ENCODE measurements around the gene HYAL2.

HYAL2 gene

DNA sequence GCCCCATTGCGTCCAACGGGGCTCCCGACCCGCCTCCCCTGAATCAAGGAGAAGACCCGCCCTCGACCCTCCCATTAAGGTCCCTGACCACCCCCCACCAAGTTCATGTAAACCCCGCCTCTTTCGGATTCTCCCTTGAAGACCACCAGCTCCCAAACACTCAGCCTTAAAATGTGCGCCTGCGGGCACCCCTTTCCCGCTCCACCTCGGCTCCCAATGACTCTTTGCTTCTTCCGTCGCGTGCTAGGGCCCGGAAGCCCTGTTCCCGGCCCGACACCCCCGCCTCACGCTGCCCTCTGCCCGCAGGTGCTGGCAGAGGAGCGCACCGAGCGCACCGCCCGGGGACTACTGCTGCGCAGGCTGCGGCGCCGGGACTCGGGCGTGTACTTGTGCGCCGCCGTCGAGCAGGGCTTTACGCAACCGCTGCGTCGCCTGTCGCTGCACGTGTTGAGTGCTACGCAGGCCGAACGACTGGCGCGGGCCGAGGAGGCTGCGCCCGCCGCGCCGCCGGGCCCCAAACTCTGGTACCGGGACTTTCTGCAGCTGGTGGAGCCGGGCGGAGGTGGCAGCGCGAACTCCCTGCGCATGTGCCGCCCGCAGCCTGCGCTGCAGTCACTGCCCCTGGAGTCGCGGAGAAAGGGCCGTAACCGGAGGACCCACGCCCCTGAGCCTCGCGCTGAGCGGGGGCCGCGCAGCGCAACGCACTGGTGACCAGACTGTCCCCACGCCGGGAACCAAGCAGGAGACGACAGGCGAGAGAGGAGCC lies 46.4 kb downstream of the HYAL2 start:
- no peak overlapping the region for H3K18ac ChIP-seq (ENCODE audit: low read length)

DNA sequence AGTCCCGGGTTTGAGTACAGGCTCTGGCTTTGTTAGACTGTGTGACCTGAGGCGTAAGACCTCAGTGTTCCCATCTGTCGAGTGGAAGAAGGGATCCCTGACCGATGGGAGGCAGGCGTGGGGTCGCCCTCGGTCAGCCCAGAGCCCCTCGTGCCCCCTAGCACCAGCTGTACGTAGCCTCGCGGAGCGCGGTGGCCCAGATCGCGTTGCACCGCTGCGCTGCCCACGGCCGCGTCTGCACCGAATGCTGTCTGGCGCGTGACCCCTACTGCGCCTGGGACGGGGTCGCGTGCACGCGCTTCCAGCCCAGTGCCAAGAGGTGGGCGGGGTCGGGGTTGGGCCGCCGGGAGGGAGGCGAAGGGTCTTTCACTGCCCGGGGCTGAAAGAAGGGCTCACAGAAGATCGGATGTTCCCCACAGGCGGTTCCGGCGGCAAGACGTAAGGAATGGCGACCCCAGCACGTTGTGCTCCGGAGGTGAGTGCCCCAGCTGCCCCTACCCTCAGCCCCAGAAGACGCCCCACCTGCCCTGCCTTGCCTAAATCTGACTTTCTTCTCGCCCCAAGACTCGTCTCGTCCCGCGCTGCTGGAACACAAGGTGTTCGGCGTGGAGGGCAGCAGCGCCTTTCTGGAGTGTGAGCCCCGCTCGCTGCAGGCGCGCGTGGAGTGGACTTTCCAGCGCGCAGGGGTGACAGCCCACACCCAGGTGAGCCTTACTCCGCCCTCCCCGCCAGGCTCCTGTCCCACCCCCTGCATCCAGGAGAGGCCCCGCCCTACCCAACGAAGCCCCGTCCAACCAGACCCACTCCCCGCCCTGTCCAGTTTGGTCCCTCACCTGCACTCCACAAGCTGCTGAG lies 47.2 kb downstream of the HYAL2 start:
- no CpG with 5 or more reads among the region's 65 CpGs for WGBS (ENCODE audit: extremely low coverage, insufficient coverage, low lambda C conversion rate)
- Histone ChIP-seq H3K9ac (ENCODE audit: low read length) (peak overlapping the region; percentile 9), H3K23ac (ENCODE audit: low read length) (no peak overlapping the region), H3K27me3 (ENCODE audit: insufficient read depth, low read length, poor library complexity) (peaks cover 11% of the 10 kb centered on the region), H2BK120ac (ENCODE audit: low read depth, low read length) (no peak overlapping the region), H2BK15ac (replicated peaks; ENCODE audit: low read depth) (no peak overlapping the region), H4K5ac (ENCODE audit: low read length) (no peak overlapping the region), H3K18ac (ENCODE audit: low read length) (no peak overlapping the region), H3K4me3 (ENCODE audit: low read length) (no peak overlapping the region), H3K79me1 (ENCODE audit: low read length) (no peaks in the 10 kb centered on the region), H2BK5ac (ENCODE audit: low read length) (no peak overlapping the region), H2AK5ac (ENCODE audit: low read length) (no peak overlapping the region), H3K4ac (ENCODE audit: low read depth, low read length) (no peak overlapping the region), H3K4me2 (ENCODE audit: low read length) (peak overlapping the region; percentile 0), H3K4me1 (ENCODE audit: control insufficient read depth, low read depth, low read length) (peaks cover 3% of the 10 kb centered on the region), H3K56ac (ENCODE audit: low read length) (peak overlapping the region; percentile 45), H3K36me3 (ENCODE audit: control insufficient read depth, insufficient read depth, low read length) (no peaks in the 10 kb centered on the region), H3K79me2 (ENCODE audit: control insufficient read depth, insufficient read depth, low read length) (no peaks in the 10 kb centered on the region), H3K27ac (ENCODE audit: low read depth, low read length) (no peak overlapping the region), H4K8ac (ENCODE audit: low read depth, low read length) (no peak overlapping the region)
- DNase-seq, result no peak

More for the DNA sequence above, 46.4 kb downstream of the HYAL2 start:
- peak overlapping the region; percentile 5 for H3K56ac ChIP-seq (ENCODE audit: low read length)
- no peak overlapping the region for H4K5ac ChIP-seq (ENCODE audit: low read length)
- no CpG with 5 or more reads among the region's 79 CpGs for WGBS (ENCODE audit: extremely low coverage, insufficient coverage, low lambda C conversion rate)
- no peaks in the 10 kb centered on the region for H3K79me1 ChIP-seq (ENCODE audit: low read length)
- no peak overlapping the region for H3K9ac ChIP-seq (ENCODE audit: low read length)
- no peaks in the 10 kb centered on the region for H3K36me3 ChIP-seq (ENCODE audit: control insufficient read depth, insufficient read depth, low read length)
- no peak overlapping the region for H2BK15ac ChIP-seq (replicated peaks; ENCODE audit: low read depth)
- no peak overlapping the region for H3K4me3 ChIP-seq (ENCODE audit: low read length)
- no peak overlapping the region for H2BK5ac ChIP-seq (ENCODE audit: low read length)
- no peak overlapping the region for H3K4ac ChIP-seq (ENCODE audit: low read depth, low read length)
- H3K27ac ChIP-seq (ENCODE audit: low read depth, low read length), result no peak overlapping the region
- no peak overlapping the region for H2BK120ac ChIP-seq (ENCODE audit: low read depth, low read length)
- H2AK5ac ChIP-seq (ENCODE audit: low read length), result no peak overlapping the region
- DNase-seq, result no peak
- H3K23ac ChIP-seq (ENCODE audit: low read length), result no peak overlapping the region
- no peak overlapping the region for H3K4me2 ChIP-seq (ENCODE audit: low read length)
- no peak overlapping the region for H4K8ac ChIP-seq (ENCODE audit: low read depth, low read length)
- no peaks in the 10 kb centered on the region for H3K79me2 ChIP-seq (ENCODE audit: control insufficient read depth, insufficient read depth, low read length)
- H3K4me1 ChIP-seq (ENCODE audit: control insufficient read depth, low read depth, low read length), result peaks cover 3% of the 10 kb centered on the region
- peaks cover 11% of the 10 kb centered on the region for H3K27me3 ChIP-seq (ENCODE audit: insufficient read depth, low read length, poor library complexity)

DNA sequence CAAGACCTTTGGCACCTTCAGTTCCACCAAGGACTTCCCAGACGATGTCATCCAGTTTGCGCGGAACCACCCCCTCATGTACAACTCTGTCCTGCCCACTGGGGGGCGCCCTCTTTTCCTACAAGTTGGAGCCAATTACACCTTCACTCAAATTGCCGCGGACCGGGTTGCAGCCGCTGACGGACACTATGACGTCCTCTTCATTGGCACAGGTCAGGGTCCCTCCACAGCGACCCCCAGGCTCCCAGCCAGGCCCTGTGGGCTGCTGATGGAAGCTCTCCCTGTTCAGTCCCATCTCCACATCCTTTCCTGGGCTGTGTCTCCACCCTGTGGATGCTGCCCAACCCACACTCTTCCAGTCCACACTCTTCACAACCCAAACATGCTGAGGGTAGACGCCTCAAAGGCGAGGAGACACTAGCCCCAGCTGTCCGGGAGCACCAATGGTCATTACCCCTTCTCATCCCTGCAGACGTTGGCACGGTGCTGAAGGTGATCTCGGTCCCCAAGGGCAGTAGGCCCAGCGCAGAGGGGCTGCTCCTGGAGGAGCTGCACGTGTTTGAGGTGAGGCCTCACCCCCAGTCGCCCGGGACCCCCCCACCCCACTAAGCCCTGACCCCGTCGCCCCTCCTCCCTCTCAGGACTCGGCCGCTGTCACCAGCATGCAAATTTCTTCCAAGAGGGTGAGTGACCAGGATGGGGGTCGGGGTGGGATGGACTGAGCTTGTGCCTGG lies 48.0 kb downstream of the HYAL2 start:
- H3K9ac ChIP-seq (ENCODE audit: low read length), result no peak overlapping the region
- H3K79me1 ChIP-seq (ENCODE audit: low read length), result no peaks in the 10 kb centered on the region
- H2BK120ac ChIP-seq (ENCODE audit: low read depth, low read length), result no peak overlapping the region
- no peak overlapping the region for H2BK5ac ChIP-seq (ENCODE audit: low read length)
- DNase-seq, result peak; percentile 90
- no peak overlapping the region for H3K18ac ChIP-seq (ENCODE audit: low read length)
- no peaks in the 10 kb centered on the region for H3K36me3 ChIP-seq (ENCODE audit: control insufficient read depth, insufficient read depth, low read length)
- no peak overlapping the region for H2BK15ac ChIP-seq (replicated peaks; ENCODE audit: low read depth)
- peaks cover 3% of the 10 kb centered on the region for H3K4me1 ChIP-seq (ENCODE audit: control insufficient read depth, low read depth, low read length)
- no peak overlapping the region for H3K4ac ChIP-seq (ENCODE audit: low read depth, low read length)
- no peak overlapping the region for H2AK5ac ChIP-seq (ENCODE audit: low read length)
- no peak overlapping the region for H3K27ac ChIP-seq (ENCODE audit: low read depth, low read length)
- no CpG with 5 or more reads among the region's 26 CpGs for WGBS (ENCODE audit: extremely low coverage, insufficient coverage, low lambda C conversion rate)
- no peak overlapping the region for H4K5ac ChIP-seq (ENCODE audit: low read length)
- H3K23ac ChIP-seq (ENCODE audit: low read length), result no peak overlapping the region
- H3K79me2 ChIP-seq (ENCODE audit: control insufficient read depth, insufficient read depth, low read length), result no peaks in the 10 kb centered on the region
- H3K4me2 ChIP-seq (ENCODE audit: low read length), result no peak overlapping the region
- no peak overlapping the region for H3K56ac ChIP-seq (ENCODE audit: low read length)
- no peak overlapping the region for H4K8ac ChIP-seq (ENCODE audit: low read depth, low read length)
- H3K4me3 ChIP-seq (ENCODE audit: low read length), result no peak overlapping the region
- peaks cover 11% of the 10 kb centered on the region for H3K27me3 ChIP-seq (ENCODE audit: insufficient read depth, low read length, poor library complexity)

DNA sequence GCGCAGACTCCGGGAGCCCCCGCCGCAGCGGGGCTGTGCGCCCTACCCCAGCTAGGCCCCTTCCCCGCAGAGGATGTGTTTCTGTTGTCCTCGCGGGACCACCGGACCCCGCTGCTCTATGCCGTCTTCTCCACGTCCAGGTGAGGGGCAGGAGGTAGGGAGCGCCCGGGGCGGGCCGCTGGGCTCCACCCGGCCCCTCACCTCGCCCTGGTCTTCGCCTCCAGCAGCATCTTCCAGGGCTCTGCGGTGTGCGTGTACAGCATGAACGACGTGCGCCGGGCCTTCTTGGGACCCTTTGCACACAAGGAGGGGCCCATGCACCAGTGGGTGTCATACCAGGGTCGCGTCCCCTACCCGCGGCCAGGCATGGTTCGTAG lies 48.9 kb downstream of the HYAL2 start:
- Histone ChIP-seq H3K56ac (ENCODE audit: low read length) (peak overlapping the region; percentile 25), H3K79me2 (ENCODE audit: control insufficient read depth, insufficient read depth, low read length) (no peaks in the 10 kb centered on the region), H2BK5ac (ENCODE audit: low read length) (no peak overlapping the region), H4K8ac (ENCODE audit: low read depth, low read length) (no peak overlapping the region), H3K4me1 (ENCODE audit: control insufficient read depth, low read depth, low read length) (peaks cover 3% of the 10 kb centered on the region), H3K27ac (ENCODE audit: low read depth, low read length) (no peak overlapping the region), H3K27me3 (ENCODE audit: insufficient read depth, low read length, poor library complexity) (peaks cover 11% of the 10 kb centered on the region), H2BK15ac (replicated peaks; ENCODE audit: low read depth) (no peak overlapping the region), H2AK5ac (ENCODE audit: low read length) (no peak overlapping the region), H2BK120ac (ENCODE audit: low read depth, low read length) (no peak overlapping the region), H3K4me3 (ENCODE audit: low read length) (no peak overlapping the region), H3K23ac (ENCODE audit: low read length) (no peak overlapping the region), H3K4me2 (ENCODE audit: low read length) (no peak overlapping the region), H3K4ac (ENCODE audit: low read depth, low read length) (no peak overlapping the region), H4K5ac (ENCODE audit: low read length) (no peak overlapping the region), H3K79me1 (ENCODE audit: low read length) (no peaks in the 10 kb centered on the region), H3K9ac (ENCODE audit: low read length) (no peak overlapping the region), H3K36me3 (ENCODE audit: control insufficient read depth, insufficient read depth, low read length) (no peaks in the 10 kb centered on the region), H3K18ac (ENCODE audit: low read length) (no peak overlapping the region)
- DNase-seq, result no peak
- WGBS (ENCODE audit: extremely low coverage, insufficient coverage, low lambda C conversion rate), result no CpG with 5 or more reads among the region's 31 CpGs

DNA sequence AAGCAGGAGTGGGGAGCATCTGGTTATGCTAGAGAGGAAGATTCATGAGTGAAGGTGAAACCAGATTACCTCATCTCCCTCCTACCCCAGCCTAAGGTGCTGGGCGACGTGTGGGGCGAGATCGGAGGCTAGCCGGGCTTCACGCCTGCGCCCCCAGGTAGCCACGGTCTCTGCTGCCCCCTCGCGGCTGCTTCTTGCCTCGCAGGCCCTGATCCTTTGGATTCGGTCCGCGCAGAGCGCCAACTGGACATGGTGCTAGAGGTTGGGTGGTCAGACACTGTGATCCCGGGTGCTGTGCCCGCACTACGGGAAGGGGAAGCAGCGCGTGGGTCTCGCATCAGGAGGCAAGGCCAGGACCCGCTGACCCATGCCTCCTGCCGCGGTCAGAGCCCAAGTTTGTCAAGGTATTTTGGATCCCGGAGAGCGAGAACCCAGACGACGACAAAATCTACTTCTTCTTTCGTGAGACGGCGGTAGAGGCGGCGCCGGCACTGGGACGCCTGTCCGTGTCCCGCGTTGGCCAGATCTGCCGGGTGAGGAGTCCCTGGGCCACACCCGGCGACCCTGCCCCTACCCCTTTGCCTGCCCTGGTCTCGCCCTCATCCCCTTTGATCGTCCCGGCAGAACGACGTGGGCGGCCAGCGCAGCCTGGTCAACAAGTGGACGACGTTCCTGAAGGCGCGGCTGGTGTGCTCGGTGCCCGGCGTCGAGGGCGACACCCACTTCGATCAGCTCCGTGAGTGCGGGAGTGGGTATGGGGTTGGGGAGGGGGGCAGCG lies 49.4 kb downstream of the HYAL2 start:
- Histone ChIP-seq H3K4me3 (ENCODE audit: low read length) (no peak overlapping the region), H3K4me2 (ENCODE audit: low read length) (peak overlapping the region; percentile 21), H4K8ac (ENCODE audit: low read depth, low read length) (no peak overlapping the region), H2BK120ac (ENCODE audit: low read depth, low read length) (no peak overlapping the region), H3K27me3 (ENCODE audit: insufficient read depth, low read length, poor library complexity) (peaks cover 11% of the 10 kb centered on the region), H3K18ac (ENCODE audit: low read length) (no peak overlapping the region), H3K56ac (ENCODE audit: low read length) (peak overlapping the region; percentile 88), H3K4ac (ENCODE audit: low read depth, low read length) (no peak overlapping the region), H2AK5ac (ENCODE audit: low read length) (no peak overlapping the region), H3K27ac (ENCODE audit: low read depth, low read length) (no peak overlapping the region), H3K79me2 (ENCODE audit: control insufficient read depth, insufficient read depth, low read length) (no peaks in the 10 kb centered on the region), H3K4me1 (ENCODE audit: control insufficient read depth, low read depth, low read length) (peaks cover 3% of the 10 kb centered on the region), H3K9ac (ENCODE audit: low read length) (peak overlapping the region; percentile 68), H4K5ac (ENCODE audit: low read length) (no peak overlapping the region), H2BK5ac (ENCODE audit: low read length) (no peak overlapping the region), H3K79me1 (ENCODE audit: low read length) (no peaks in the 10 kb centered on the region), H2BK15ac (replicated peaks; ENCODE audit: low read depth) (no peak overlapping the region), H3K23ac (ENCODE audit: low read length) (no peak overlapping the region), H3K36me3 (ENCODE audit: control insufficient read depth, insufficient read depth, low read length) (no peaks in the 10 kb centered on the region)
- WGBS (ENCODE audit: extremely low coverage, insufficient coverage, low lambda C conversion rate), result no CpG with 5 or more reads among the region's 61 CpGs
- peak; percentile 79 for DNase-seq
